ENCODE results near the gene ARMH3. TPM values are rescaled to one million over a fixed set of nuclear protein-coding genes. Genes with fewer than 3 reads are reported as not detected.

The ARMH3 gene
- total RNA-seq, 1 experiment from 2014 or later: 30.6 TPM

GRCh38 chr10:101797403-101798059 lies 258.4 kb downstream of the ARMH3 start:
- intact Hi-C loops (cut with micrococcal nuclease; ENCODE audit: unreplicated experiment): no loop called here
- H3K27me3 ChIP-seq (ENCODE audit: control insufficient read depth, insufficient read depth, low read length): no peaks in the 10 kb centered on the region
- H3K9me3 ChIP-seq (ENCODE audit: control insufficient read depth, insufficient read depth, low read depth, low read length): no peaks in the 10 kb centered on the region
- in situ Hi-C loops (cut with HindIII; ENCODE audit: low pct_unique_long_range_greater_than_20kb, low sequenced_read_pairs): no loop called here
- POLR2A ChIA-PET: no interaction called here
- H3K4me3 ChIP-seq (ENCODE audit: low read depth in 2 of 2, low read length in 2 of 2): no peak overlapping the region
- H3K4me1 ChIP-seq (ENCODE audit: control insufficient read depth, insufficient read depth, low read length): no peaks in the 10 kb centered on the region
- BruUV-seq (replicated peaks): TSS peak; percentile 25
- peaks cover 64% of the 10 kb centered on the region for H3K36me3 ChIP-seq (ENCODE audit: control insufficient read depth, insufficient read depth, low read length)
- TF ChIP-seq CTCF (IDR thresholded peaks at IDR 0.05) (no peak), POLR2AphosphoS5 (IDR thresholded peaks at IDR 0.05; ENCODE audit: low read depth, low read length) (no peak), REST (IDR thresholded peaks at IDR 0.05; ENCODE audit: insufficient read depth in 1 of 2, low read depth in 2 of 2, low read length in 1 of 2) (no peak), TCF7L2 (IDR thresholded peaks at IDR 0.05; ENCODE audit: low read depth, low read length) (no peak), SIN3A (IDR thresholded peaks at IDR 0.05; ENCODE audit: borderline replicate concordance, insufficient read depth, low read depth, low read length) (no peak)
- ATAC-seq (no peak), DNase-seq (ENCODE audit: low read depth, low spot score) (no peak)
- no peak overlapping the region for H3K27ac ChIP-seq (ENCODE audit: low read length)
- CTCF ChIA-PET: interaction anchor here (0.9 kb wide), 1 partner anchor 16 kb away, joined by 4 read pairs; no protein-coding TSS in a partner anchor

Other genes starting within 250 kb of the ARMH3 start
- gene OGA, start 237.7 kb downstream of the ARMH3 start, total RNA-seq (2021; ENCODE audit: unreplicated experiment): 117 TPM
- gene KCNIP2, start 212.4 kb downstream of the ARMH3 start, total RNA-seq (2021; ENCODE audit: unreplicated experiment): 4.3 TPM
- gene HPS6, start 9.2 kb upstream of the ARMH3 start, total RNA-seq (2021; ENCODE audit: unreplicated experiment): 34.5 TPM
- gene LDB1, start 64.2 kb upstream of the ARMH3 start, total RNA-seq (2021; ENCODE audit: unreplicated experiment): 87.6 TPM
- 87.9 TPM for gene PPRC1, start 76.9 kb upstream of the ARMH3 start, total RNA-seq (2021; ENCODE audit: unreplicated experiment)
- 182 TPM for gene NOLC1, start 96.2 kb upstream of the ARMH3 start, total RNA-seq (2021; ENCODE audit: unreplicated experiment)
- 1.2 TPM for gene ELOVL3, start 170.1 kb upstream of the ARMH3 start, total RNA-seq (2021; ENCODE audit: unreplicated experiment)
- gene PITX3, start 185.3 kb upstream of the ARMH3 start, total RNA-seq (2021; ENCODE audit: unreplicated experiment): 0.49 TPM
- gene GBF1, start 189.4 kb upstream of the ARMH3 start, total RNA-seq (2021; ENCODE audit: unreplicated experiment): 65.0 TPM

Measured in Panc1 (cell line).